ENCODE measurements around the gene BCAR3.

Gene BCAR3

DNA sequence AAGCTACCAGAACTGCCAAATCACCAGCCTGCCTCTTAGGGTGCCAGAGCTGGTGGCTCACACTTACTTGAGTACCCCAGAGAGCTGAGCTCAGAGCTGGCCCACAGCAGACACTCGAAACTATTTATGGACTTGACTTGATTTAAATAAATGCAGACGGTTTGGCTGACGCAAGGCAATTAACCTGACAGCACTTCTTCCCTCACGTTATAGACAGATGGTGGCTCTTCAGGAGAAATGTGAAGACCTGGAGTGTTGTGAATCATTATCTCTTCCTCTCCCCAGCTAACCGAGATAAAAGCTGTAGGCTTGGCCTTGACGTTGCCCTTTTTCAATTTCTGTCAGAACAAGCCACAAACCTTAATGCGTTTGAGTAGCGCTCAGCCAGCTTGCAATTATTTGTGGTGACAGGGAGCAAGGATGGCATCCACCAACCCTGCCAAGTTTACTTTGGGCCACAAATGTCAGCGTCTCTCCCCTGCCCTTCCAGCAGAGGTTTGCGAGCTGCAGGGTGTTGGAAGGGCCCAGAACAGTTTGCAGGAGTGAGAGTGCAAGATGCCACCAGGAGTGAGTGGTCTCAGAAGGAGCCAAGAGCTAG, 34.0 kb upstream of the BCAR3 start:
- Mint-ChIP-seq H3K27ac (ENCODE audit: low read depth) (no peak overlapping the region), H3K4me1 (peaks cover 21% of the 10 kb centered on the region)

DNA sequence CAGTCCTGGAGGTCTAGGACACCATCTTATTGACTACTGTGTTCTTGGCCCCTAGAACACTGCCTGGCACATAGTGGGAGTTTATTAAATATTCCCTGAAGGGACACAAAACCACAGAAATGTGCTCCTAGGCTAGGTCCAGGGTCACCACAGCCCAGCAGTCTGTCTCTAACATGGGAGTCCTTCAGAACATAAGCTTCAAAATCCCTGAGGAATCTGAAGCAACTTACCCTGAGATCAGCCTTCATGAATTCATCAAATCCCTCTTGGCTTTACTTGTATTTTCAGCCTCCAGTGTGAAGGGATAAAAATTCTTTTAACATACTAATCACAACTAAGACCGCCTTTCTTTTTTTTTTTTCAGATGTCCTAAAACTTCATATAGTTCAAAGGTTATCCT, 32.7 kb upstream of the BCAR3 start:
- Mint-ChIP-seq H3K27ac (ENCODE audit: low read depth) (no peak overlapping the region), H3K9me3 (peaks cover 9% of the 10 kb centered on the region), H3K36me3 (ENCODE audit: insufficient read depth) (no peaks in the 10 kb centered on the region), H3K4me3 (no peak overlapping the region), H3K27me3 (no peaks in the 10 kb centered on the region), H3K4me1 (peaks cover 21% of the 10 kb centered on the region)
- DNase-seq (ENCODE audit: low spot score in 2 of 2) (no peak), ATAC-seq (replicated peaks; ENCODE audit: extremely low read depth, poor library complexity, severe bottlenecking) (no peak)

More for the DNA sequence above, 34.0 kb upstream of the BCAR3 start:
- no peaks in the 10 kb centered on the region for H3K36me3 Mint-ChIP-seq (ENCODE audit: insufficient read depth)
- ATAC-seq (replicated peaks; ENCODE audit: extremely low read depth, poor library complexity, severe bottlenecking) (peak; percentile 24), DNase-seq (ENCODE audit: low spot score in 2 of 2) (no peak)
- H3K9me3 Mint-ChIP-seq = peaks cover 9% of the 10 kb centered on the region
- no peaks in the 10 kb centered on the region for H3K27me3 Mint-ChIP-seq
- H3K4me3 Mint-ChIP-seq = no peak overlapping the region

DNA sequence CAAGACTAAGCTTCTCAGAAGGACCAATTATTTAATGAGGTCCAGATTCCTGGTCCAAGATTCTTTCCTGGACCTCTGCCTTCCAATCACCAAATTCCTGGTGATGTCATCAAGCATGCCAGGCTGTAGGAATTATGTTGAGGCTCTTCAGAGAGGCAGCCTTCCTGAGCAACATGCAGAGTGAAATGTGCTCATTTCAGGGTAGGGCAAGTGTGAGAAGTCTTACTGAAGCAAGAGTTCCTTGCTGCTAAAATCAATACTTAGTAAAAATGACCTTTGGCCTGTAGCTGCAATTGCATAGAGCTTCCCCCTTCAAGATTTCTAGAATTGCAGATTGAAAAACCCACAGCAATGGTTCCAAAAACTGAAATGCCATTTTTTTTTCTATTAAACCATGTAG, 31.7 kb upstream of the BCAR3 start:
- no peak for DNase-seq (ENCODE audit: low spot score in 2 of 2)
- Mint-ChIP-seq H3K4me3 (no peak overlapping the region), H3K36me3 (ENCODE audit: insufficient read depth) (no peaks in the 10 kb centered on the region), H3K27ac (ENCODE audit: low read depth) (no peak overlapping the region), H3K9me3 (peaks cover 9% of the 10 kb centered on the region), H3K4me1 (peaks cover 24% of the 10 kb centered on the region), H3K27me3 (no peaks in the 10 kb centered on the region)
- no peak for ATAC-seq (replicated peaks; ENCODE audit: extremely low read depth, poor library complexity, severe bottlenecking)

DNA sequence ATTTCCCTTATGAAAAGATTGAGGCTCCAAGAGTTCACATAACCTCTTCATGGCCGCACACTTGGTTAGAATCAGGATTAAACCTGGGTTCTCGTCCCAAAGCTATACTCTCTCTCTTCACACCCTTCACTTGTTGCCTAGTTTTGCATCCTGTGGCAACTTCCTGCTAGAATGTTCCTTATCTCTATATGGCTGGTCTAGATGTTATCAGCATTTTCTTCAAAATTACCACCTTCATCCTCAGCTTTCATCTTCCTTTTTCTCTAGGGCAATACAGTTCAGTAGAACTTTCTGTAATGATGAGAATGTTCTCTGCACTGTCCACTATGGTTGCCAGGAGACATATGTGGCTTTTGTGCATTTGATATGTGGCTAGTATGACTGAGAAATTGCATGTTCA, 31.1 kb upstream of the BCAR3 start:
- Mint-ChIP-seq H3K36me3 (ENCODE audit: insufficient read depth) (no peaks in the 10 kb centered on the region), H3K27ac (ENCODE audit: low read depth) (no peak overlapping the region), H3K27me3 (no peaks in the 10 kb centered on the region), H3K4me1 (peaks cover 30% of the 10 kb centered on the region), H3K9me3 (peaks cover 9% of the 10 kb centered on the region), H3K4me3 (no peak overlapping the region)
- ATAC-seq (replicated peaks; ENCODE audit: extremely low read depth, poor library complexity, severe bottlenecking) (no peak), DNase-seq (ENCODE audit: low spot score in 2 of 2) (no peak)

DNA sequence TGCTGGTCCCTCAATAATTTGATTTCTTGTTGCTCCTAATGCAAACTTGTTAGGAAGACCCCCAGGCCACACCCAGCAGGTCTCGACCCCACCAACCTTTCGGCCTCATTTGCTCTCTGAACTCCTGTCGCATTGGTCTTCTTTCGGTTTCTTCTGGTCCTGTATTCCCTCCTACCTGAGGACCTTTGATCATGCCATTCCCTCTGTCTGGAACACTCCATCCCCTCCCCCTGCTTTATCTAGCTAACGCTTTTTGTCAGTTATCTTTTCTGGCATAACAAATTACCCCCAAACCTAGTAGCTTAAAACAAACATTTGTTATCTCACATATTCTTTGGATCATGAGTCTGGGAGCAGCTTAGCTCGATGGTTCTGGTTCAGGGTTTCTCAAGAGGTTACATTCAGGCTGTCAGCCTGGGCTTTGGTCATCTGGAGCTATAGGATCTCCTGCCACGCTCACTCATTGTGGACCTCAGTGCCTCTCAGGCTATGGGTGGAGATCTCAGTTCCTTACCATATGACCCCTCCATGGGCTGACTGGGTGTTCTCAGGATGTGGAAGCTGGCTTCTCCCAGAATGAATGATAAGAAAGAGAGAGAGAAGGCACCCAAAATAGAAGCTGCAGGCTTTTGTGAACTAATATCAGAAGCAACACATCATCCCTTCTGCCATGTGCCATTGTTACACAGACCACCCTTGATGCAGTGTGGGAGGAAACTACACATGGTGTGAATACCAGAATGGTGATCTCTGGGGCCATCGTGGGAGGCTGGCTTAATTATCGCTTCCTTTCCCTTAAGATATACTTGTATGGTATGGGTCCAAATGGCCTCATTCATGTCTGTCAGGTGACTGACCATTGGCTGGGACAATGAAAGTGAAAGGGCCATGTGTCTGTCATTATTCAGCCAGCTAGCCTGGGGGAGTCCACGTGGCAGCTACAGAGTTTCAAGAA, 29.1 kb upstream of the BCAR3 start:
- no peaks in the 10 kb centered on the region for H3K36me3 Mint-ChIP-seq (ENCODE audit: insufficient read depth)
- H3K27ac Mint-ChIP-seq (ENCODE audit: low read depth) = no peak overlapping the region
- H3K27me3 Mint-ChIP-seq = no peaks in the 10 kb centered on the region
- H3K4me1 Mint-ChIP-seq = peaks cover 30% of the 10 kb centered on the region
- no peak for ATAC-seq (replicated peaks; ENCODE audit: extremely low read depth, poor library complexity, severe bottlenecking)
- no peak for DNase-seq (ENCODE audit: low spot score in 2 of 2)
- H3K4me3 Mint-ChIP-seq = no peak overlapping the region
- H3K9me3 Mint-ChIP-seq = no peaks in the 10 kb centered on the region

DNA sequence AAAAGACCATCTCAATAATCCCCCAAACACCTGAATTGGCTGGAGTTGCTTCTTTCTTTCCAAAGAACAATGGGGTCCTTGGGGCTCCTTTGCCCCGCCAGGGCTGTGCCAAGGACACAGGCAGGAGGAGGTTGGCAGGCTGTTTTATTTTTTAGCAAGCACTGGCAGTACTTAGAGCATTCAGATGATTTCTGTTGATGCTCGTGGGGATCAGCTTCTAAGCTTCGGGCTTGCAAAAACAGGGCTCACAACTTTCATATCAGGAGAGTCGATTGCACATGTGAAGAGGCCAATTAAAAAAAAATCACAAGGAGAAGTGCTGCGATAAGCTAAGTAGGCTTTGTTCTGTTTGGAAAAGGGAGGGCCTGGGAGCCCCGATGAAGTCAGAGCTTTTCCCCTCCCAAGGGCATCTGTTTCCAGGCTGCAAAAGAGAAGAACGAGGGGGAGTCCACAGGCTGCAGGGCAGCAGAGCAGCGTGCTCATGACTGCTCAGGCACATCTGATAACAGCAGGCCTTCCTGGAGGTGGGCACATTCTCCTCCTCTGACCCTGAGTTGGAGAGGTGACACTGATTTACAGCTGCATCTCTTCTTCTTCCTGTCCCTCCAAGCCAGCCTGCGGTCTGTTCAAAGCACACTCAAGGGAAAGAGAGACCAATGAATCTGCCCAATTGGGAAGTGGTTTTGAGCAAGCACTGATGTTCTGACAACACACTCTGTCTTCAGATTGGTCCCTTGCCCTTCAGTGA, 27.3 kb upstream of the BCAR3 start:
- Mint-ChIP-seq H3K27ac (ENCODE audit: low read depth) (no peak overlapping the region), H3K9me3 (no peaks in the 10 kb centered on the region), H3K27me3 (no peaks in the 10 kb centered on the region), H3K4me3 (no peak overlapping the region), H3K36me3 (ENCODE audit: insufficient read depth) (no peaks in the 10 kb centered on the region), H3K4me1 (peaks cover 20% of the 10 kb centered on the region)
- ATAC-seq (replicated peaks; ENCODE audit: extremely low read depth, poor library complexity, severe bottlenecking) (peak; percentile 15), DNase-seq (ENCODE audit: low spot score in 2 of 2) (no peak)

DNA sequence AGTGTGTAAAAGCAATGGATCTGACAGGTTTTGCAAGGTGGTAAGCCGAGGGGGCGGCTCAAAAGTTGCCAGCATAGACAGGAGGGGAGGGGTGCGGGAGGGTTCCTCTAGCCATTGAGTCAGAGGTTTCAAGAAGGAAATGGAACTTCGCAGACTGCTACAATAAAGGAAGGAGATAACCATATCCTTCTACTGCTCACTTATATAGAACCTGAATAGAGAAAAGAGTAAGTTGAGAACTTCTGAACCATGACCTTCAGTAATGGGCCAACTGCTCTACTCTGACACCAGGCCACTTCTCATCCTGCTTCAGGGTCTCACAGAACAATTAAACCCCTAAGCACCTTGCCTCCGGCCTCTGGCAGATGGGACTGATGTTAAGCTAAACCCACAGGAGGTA, 26.3 kb upstream of the BCAR3 start:
- no peaks in the 10 kb centered on the region for H3K27me3 Mint-ChIP-seq
- H3K27ac Mint-ChIP-seq (ENCODE audit: low read depth) = no peak overlapping the region
- peaks cover 18% of the 10 kb centered on the region for H3K4me1 Mint-ChIP-seq
- ATAC-seq (replicated peaks; ENCODE audit: extremely low read depth, poor library complexity, severe bottlenecking) (peak; percentile 45), DNase-seq (ENCODE audit: low spot score in 2 of 2) (no peak)
- no peaks in the 10 kb centered on the region for H3K36me3 Mint-ChIP-seq (ENCODE audit: insufficient read depth)
- H3K9me3 Mint-ChIP-seq = no peaks in the 10 kb centered on the region
- H3K4me3 Mint-ChIP-seq = no peak overlapping the region

DNA sequence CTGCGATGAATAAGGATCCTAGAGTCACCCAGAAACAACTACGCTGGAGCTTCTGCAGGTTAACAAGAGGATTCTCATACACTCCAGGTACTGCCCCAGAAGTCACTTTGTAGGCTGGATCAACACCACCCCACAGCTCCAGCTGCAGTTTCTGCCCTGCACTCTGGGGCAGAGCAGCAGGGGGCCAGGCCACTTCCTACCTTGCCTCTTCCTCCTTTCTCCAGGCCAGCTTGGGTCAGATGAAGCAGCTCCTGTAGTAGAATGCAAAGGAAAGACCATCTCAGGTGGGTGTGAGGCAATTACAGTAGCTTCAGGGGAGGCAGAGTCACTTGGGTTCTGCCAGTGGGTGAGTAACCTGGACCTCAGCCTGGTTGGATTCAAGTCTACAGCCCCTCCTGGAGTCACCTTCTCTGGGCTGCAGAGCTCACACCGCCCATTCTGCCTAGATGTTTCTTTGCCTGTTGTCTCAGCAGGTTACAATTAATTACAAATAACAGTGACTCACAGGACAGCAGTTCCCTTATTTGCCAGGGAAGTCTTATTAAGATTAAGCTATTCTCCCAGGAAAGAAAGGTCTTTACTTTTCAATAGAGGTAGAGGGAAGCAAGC, 24.4 kb upstream of the BCAR3 start:
- H3K36me3 Mint-ChIP-seq (ENCODE audit: insufficient read depth) = no peaks in the 10 kb centered on the region
- no peaks in the 10 kb centered on the region for H3K9me3 Mint-ChIP-seq
- DNase-seq (ENCODE audit: low spot score in 2 of 2) (no peak), ATAC-seq (replicated peaks; ENCODE audit: extremely low read depth, poor library complexity, severe bottlenecking) (no peak)
- H3K27me3 Mint-ChIP-seq = no peaks in the 10 kb centered on the region
- H3K4me3 Mint-ChIP-seq = no peak overlapping the region
- no peak overlapping the region for H3K27ac Mint-ChIP-seq (ENCODE audit: low read depth)
- H3K4me1 Mint-ChIP-seq = peaks cover 11% of the 10 kb centered on the region

DNA sequence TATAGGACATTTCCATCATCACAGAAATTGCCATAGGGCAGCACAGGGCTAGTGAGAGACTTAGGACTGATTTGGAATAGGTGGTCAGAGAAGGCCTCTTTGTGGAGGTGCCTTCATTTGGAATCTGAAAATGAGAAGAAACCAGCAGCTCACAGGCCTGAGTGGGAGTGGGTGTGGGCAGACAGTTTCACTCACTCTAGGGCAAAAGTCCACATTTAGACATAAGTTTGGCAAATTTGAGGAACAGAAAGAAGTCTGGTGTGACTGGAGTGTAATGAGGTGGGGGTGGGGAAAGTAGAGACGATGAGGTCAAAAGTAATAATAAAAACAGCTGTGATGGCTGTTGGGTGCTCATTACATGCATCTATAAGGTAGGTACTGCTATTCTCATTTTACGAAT, 22.4 kb upstream of the BCAR3 start:
- Mint-ChIP-seq H3K9me3 (no peaks in the 10 kb centered on the region), H3K4me1 (peaks cover 11% of the 10 kb centered on the region), H3K27ac (ENCODE audit: low read depth) (no peak overlapping the region), H3K27me3 (no peaks in the 10 kb centered on the region), H3K36me3 (ENCODE audit: insufficient read depth) (no peaks in the 10 kb centered on the region), H3K4me3 (no peak overlapping the region)
- ATAC-seq (replicated peaks; ENCODE audit: extremely low read depth, poor library complexity, severe bottlenecking) (no peak), DNase-seq (ENCODE audit: low spot score in 2 of 2) (no peak)

DNA sequence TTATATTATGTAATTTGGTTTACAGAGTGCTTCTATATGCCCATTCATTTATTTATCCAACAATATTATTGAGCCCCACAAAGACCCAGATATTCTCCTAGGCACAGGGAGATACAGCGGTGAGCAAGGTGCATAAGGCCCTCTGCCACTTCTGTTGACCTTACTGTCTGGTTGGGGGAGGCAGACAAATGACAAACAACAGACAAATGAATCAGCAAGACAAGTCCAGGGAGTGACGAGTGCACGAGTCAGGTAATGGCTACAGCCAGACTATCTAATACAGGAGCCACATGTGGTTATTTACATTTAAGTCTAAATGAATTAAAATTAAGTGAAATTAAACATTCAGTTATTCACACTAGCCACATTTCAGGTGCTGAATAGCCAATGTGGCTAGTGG, 22.0 kb upstream of the BCAR3 start:
- no peaks in the 10 kb centered on the region for H3K27me3 Mint-ChIP-seq
- H3K4me1 Mint-ChIP-seq = peaks cover 11% of the 10 kb centered on the region
- no peak for ATAC-seq (replicated peaks; ENCODE audit: extremely low read depth, poor library complexity, severe bottlenecking)
- no peaks in the 10 kb centered on the region for H3K9me3 Mint-ChIP-seq
- no peaks in the 10 kb centered on the region for H3K36me3 Mint-ChIP-seq (ENCODE audit: insufficient read depth)
- no peak for DNase-seq (ENCODE audit: low spot score in 2 of 2)
- H3K27ac Mint-ChIP-seq (ENCODE audit: low read depth) = no peak overlapping the region
- no peak overlapping the region for H3K4me3 Mint-ChIP-seq

DNA sequence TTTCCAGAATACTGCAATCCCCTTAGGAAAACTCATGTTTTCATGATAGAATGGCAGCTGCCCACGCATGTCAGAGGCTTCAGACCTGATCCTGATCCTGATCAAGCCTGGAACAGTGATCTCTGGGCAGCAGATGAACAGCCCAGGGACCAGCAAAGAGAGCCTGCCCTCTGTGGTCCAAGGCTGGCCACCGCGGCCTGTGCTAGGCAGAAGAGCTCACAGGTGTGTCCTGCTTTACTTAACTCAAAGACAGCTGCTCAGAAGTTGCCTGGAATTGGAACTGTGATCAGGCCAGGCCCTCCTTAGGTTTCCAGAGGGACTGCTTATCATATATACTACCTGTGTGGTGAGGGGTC, 21.2 kb upstream of the BCAR3 start:
- ATAC-seq (replicated peaks; ENCODE audit: extremely low read depth, poor library complexity, severe bottlenecking) (no peak), DNase-seq (ENCODE audit: low spot score in 2 of 2) (no peak)
- Mint-ChIP-seq H3K9me3 (no peaks in the 10 kb centered on the region), H3K36me3 (ENCODE audit: insufficient read depth) (no peaks in the 10 kb centered on the region), H3K4me3 (no peak overlapping the region), H3K27me3 (no peaks in the 10 kb centered on the region), H3K27ac (ENCODE audit: low read depth) (no peak overlapping the region), H3K4me1 (peaks cover 3% of the 10 kb centered on the region)

DNA sequence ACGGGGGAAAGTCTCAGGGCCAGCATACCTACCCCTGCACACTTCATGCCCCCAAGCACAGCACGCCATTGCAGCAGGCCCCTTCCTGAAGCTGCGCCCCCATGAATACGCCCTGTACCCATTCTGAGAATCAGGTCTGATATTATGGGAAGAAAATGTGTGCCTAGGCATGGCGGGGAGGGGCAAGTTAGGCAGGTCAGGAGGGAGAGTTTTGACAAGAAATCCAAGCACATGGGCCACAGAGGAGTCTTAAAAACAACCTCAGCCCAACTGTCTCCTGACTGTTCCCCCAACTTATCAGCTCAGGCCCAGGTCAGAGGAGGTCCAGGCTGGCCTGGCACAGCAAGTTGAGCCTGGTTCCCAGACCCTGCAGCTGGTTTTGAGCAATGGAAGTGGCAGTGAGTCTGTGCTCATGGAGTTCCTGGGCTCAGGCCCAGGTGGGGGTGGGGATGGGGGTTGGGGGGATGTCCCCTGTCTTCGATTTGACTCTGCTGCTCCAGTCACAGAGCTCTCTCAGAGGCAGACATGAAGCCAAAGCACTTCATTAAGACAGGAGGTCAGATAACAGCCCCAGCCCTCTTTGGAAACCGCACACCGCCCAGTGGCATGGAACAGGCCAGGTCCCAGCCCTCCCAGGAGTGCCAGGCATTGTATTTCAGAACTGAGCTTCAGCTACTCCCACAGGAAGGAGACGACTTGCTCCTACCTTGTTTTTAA, 20.6 kb upstream of the BCAR3 start:
- H3K27me3 Mint-ChIP-seq = no peaks in the 10 kb centered on the region
- H3K4me1 Mint-ChIP-seq = no peaks in the 10 kb centered on the region
- DNase-seq (ENCODE audit: low spot score in 2 of 2) (no peak), ATAC-seq (replicated peaks; ENCODE audit: extremely low read depth, poor library complexity, severe bottlenecking) (no peak)
- H3K27ac Mint-ChIP-seq (ENCODE audit: low read depth) = no peak overlapping the region
- no peaks in the 10 kb centered on the region for H3K36me3 Mint-ChIP-seq (ENCODE audit: insufficient read depth)
- no peaks in the 10 kb centered on the region for H3K9me3 Mint-ChIP-seq
- no peak overlapping the region for H3K4me3 Mint-ChIP-seq
